Umbilical cord (tissue), 2 donors: ENCODE measurements around the gene ADAM33. TPM values are rescaled to one million over a fixed set of nuclear protein-coding genes. Genes with fewer than 3 reads are reported as not detected.

Experiments
- DNase-seq: peaks from one replicate; pipeline ENCODE4 v3.0.0-alpha.2; 2015; ENCODE audit warnings: low spot score
- total RNA-seq: library from RNA; depleted of rRNA; stranded (reverse); fragments of >200 nt; gene quantifications from one replicate; pipeline ENCODE4 v1.2.3, GENCODE V29; 2014; ENCODE audit warnings: low replicate concordance; ENCODE audit not compliant: insufficient read depth

Gene ADAM33
- total RNA-seq, 1 donor from 2014 or later = 71.3 TPM

GRCh38 chr20:3647473-3647872 lies 34.3 kb downstream of the ADAM33 start:
- DNase-seq = no peak

GRCh38 chr20:3646651-3647050 lies 35.2 kb downstream of the ADAM33 start:
- DNase-seq = no peak

DNA sequence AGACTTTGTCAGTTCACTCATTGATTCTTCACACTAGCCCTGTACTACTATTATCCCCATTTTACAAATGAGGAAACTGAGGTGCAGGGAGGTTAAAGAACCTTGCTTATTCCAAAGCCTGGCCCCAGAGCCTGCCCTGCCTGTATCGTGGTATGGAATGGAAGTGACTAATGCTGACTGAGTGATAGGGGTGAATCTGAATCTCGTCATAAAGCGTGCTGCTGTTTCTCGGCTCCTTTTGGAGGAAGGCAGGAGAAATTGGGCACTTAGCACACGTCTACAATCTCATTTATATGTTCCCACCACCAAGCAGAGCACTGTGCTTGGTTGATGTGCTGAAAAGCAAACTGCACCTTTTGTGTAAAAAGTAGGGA lies 35.8 kb downstream of the ADAM33 start:
- no peak for DNase-seq

- no peak for DNase-seq
Measured at GRCh38 chr20:3645309-3646066, 36.3 kb downstream of the ADAM33 start.

DNA sequence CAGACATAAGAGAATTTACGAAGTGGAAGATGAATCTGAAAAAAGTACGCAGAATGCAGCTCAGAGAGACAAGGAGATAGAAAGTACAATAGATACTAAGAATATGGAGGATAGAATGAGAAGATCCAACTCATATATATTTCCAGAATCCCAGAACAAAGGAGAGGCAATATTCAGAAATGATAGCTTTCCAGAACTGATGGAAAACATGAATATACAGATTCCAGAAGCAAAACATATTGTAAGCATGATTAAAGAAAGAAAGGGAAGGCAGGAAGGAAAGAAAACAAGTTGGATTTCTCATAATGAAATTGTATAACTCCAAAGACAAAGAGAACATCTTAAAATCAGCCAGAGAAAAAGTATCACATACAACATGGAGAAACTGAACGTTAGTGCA lies 41.6 kb downstream of the ADAM33 start:
- no peak for DNase-seq

DNA sequence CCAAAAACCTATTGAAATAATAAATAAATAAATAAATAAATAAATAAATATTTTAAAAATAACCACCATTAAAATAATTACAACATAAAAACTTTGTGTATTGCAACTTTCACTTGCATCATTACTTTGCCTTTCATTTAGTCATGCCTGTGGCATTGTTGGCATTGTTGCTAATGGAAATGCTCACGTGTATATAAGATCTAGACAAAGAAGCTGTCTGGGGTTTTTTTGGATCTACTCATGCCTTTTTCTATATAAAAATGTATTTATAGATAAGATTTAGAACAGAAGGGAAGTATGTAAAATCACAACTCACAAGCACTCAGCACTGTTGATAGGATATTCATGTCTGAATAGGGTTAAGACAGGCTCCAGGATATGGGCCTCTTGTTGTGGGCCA lies 46.5 kb downstream of the ADAM33 start:
- no peak for DNase-seq

DNA sequence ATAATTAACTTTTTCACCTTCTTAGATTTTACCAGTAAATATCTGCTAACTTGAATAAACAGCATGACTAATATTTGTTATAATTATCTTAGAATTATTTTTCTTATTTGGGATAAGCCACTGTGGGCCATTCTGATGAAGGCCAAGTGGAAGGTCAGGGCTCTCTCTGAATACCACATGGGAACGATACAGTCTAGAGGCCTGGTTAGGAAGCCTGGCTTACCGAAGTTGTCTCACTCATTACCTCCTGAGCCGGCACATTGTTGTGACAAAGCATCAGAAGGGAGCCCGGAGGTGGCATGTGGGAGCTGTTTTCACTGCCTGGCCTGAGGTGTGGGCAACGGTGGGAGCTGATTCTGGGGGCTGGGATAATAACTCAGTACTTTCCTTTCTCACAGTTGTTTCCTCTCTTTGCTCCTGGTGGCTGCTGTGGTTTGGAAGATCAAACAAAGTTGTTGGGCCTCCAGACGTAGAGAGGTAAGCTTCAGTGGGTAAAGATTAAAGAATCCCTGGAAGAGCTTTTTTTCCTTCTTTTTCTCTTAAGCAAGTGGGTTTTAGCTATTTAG lies 47.8 kb downstream of the ADAM33 start:
- DNase-seq = no peak

DNA sequence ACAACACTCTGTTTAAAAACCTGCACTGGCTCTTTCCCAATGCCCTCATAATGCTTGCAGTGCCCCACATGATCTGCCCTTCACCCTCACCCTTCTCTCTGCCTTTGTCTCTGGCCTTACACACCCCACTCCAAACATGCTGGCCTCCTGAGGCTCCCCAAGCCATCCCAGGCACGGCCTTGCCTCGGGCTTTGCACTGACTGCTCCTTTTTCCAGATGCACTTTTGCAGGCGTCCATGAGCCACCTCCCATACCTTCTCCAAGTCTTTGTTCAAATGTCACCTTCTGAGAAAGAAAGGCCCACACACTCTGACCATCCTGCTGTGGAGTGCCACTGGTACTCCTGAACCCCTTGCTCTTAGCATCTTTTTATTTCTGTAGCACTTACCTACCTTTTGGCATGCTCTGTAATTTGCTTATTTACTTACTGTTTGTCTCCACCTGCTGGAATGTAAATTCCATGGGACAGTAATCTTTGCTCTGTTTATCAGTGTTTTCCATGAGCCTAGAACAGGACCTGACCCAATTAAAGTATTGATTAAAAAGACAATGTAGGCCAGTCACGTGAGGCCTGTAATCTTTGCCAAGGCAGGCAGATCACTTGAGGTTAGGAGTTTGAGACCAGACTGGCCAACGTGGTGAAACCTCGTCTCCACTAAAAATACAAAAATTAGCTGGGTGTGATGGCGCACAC lies 49.4 kb downstream of the ADAM33 start:
- DNase-seq = no peak

DNA sequence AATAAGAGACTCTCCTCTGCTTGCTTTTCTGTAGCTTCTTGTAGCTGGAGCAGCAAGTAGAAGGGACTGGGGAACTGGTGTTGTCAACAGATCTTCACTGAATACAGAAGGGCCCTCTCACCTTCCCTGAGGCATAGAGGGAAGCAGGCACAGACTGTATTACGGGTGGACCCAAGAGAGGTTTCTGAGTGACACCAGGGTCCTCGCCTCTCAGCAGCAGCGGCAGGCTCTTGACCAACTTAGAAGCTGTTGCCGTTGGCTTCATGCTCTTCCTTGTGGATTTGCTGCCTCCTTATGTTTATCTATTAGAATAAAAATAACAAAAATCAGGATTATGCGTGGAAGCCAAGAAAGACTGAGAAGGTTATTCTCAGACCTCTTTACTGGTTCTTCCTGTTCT lies 50.3 kb downstream of the ADAM33 start:
- no peak for DNase-seq

- DNase-seq = no peak
Measured at GRCh38 chr20:3630429-3630828, 51.4 kb downstream of the ADAM33 start.

GRCh38 chr20:3629893-3630292 lies 51.9 kb downstream of the ADAM33 start:
- no peak for DNase-seq

- no peak for DNase-seq
Measured at GRCh38 chr20:3628502-3629314, 53.1 kb downstream of the ADAM33 start.

- no peak for DNase-seq
Measured at GRCh38 chr20:3627476-3627875, 54.3 kb downstream of the ADAM33 start.

- DNase-seq = no peak
Measured at GRCh38 chr20:3622406-3622805, 59.4 kb downstream of the ADAM33 start.

DNA sequence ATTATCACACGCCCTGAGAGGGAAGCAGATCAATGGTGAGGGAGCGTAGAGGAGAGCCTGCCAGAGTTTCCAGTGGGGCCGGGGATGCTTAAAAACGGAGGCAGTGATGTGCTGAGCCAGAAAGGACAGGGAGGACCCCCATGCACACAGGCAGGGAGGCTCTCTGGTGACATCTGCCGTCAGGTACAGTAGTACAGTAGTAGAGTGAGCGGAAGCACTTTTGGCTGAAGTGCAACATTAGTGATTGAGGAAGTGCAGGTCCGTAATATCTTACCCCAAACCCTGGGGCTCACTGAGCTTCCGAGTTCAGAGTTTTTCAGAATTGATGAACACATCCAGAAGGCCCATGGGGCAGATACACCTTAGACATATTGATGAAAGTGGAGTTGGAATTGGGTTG lies 60.7 kb downstream of the ADAM33 start:
- no peak for DNase-seq

Other genes with a start within 250 kb of the ADAM33 start
- gene ATRN, start 211.0 kb downstream of the ADAM33 start, total RNA-seq = 23.6 TPM
- gene GFRA4, start 18.6 kb downstream of the ADAM33 start, total RNA-seq = not detected
- 5.8 TPM for gene SIGLEC1, start 30.6 kb upstream of the ADAM33 start, total RNA-seq
- 13.5 TPM for gene HSPA12B, start 50.7 kb upstream of the ADAM33 start, total RNA-seq
- gene ADISSP, start 85.7 kb upstream of the ADAM33 start, total RNA-seq = 7.7 TPM
- 0.72 TPM for gene SPEF1, start 99.4 kb upstream of the ADAM33 start, total RNA-seq
- gene CENPB, start 104.7 kb upstream of the ADAM33 start, total RNA-seq = 83.3 TPM
- 6.7 TPM for gene CDC25B, start 114.3 kb upstream of the ADAM33 start, total RNA-seq
- 6.3 TPM for gene AP5S1, start 138.5 kb upstream of the ADAM33 start, total RNA-seq
- gene MAVS, start 164.8 kb upstream of the ADAM33 start, total RNA-seq = 14.7 TPM
- gene PANK2, start 207.4 kb upstream of the ADAM33 start, total RNA-seq = 61.6 TPM